Heart left ventricle (tissue), 13 donors: ENCODE data around the gene GYG1.

Source experiments
- POLR2A ChIP-seq, 2 donors: fragments of 450-650 bp; IDR thresholded peaks; one replicate each; pipeline ENCODE4 v1.6.1; 2017; ENCODE audit warnings: antibody characterized with exemption in 2 of 2, mild to moderate bottlenecking in 2 of 2, moderate library complexity in 2 of 2
- TF ChIP-seq, protein P1 (sequence below), 12 donors: fragments of 200-600 bp; sonication (generic) in 4 of 12; IDR thresholded peaks; one replicate each; pipeline versions ENCODE4 v1.5.0 to v1.8.0; 2018 to 2022; ENCODE audit warnings: antibody characterized with exemption in 12 of 12, mild to moderate bottlenecking in 5 of 12
- donor health status: ischemic (EF 13 %, LVEDD 7.1; RV severe dilation, severe dysfunction).
- donor health status: DM: no; HTN: yes; CAD: no.
- donor health status: DM: no; HTN: no; CAD: no.
- donor health status: ischemic (EF 25% LVEDD 6.9; RV normal size, moderate dysfunction).
- donor health status: ischemic (EF 25% LVEDD 5.7; RV mildly dilated, moderate dysfunction).
- donor health status: ischemic (EF 35%, LVEDD 5.7; RV mildly dilated, moderate dysfunction).
- donor health status: nonischemic (EF 11% LVEDD 7.7; RV severe dilation, severe dysfunction).
- donor health status: DM: yes; HTN: yes; CAD: no.
- donor health status: PGD.
- donor health status: ischemic (EF 29% LVEDD 5.4; RV normal size, mild dysfunction).
- donor health status: nonischemic (EF 23%, LVEDD 6.1; RV moderate dilation, normal function).

DNA sequence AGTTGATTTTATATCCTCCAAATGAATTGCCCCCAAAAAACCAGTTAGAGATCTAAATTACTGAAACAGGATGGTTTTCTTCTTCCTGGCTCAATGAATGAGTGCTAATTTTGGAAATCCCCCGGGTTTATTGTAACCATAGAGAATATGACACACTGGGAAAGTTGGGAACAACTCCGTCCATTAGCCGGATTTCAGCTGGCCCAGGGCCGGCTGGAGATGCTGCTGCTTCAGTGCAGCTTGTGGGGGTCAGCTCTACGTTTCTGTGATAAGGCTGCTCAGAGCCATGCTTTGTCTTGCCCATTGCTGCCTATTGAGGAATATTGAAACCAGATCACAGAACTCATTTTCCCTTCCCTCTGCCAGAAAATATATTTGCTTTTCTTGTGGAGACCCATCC lies 20.3 kb downstream of the GYG1 start:
- TF ChIP-seq, protein P1, sequence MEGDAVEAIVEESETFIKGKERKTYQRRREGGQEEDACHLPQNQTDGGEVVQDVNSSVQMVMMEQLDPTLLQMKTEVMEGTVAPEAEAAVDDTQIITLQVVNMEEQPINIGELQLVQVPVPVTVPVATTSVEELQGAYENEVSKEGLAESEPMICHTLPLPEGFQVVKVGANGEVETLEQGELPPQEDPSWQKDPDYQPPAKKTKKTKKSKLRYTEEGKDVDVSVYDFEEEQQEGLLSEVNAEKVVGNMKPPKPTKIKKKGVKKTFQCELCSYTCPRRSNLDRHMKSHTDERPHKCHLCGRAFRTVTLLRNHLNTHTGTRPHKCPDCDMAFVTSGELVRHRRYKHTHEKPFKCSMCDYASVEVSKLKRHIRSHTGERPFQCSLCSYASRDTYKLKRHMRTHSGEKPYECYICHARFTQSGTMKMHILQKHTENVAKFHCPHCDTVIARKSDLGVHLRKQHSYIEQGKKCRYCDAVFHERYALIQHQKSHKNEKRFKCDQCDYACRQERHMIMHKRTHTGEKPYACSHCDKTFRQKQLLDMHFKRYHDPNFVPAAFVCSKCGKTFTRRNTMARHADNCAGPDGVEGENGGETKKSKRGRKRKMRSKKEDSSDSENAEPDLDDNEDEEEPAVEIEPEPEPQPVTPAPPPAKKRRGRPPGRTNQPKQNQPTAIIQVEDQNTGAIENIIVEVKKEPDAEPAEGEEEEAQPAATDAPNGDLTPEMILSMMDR (IDR thresholded peaks at IDR 0.05) = no peak
- TF ChIP-seq POLR2A (IDR thresholded peaks at IDR 0.05) = no peak
